Endodermal cell (in vitro differentiated cells): ENCODE data around the gene ZC3H12C. TPM values are rescaled to one million over a fixed set of nuclear protein-coding genes. Genes with fewer than 3 reads are reported as not detected.
A peak's percentile ranks its signal among the peaks of the same experiment; 100 is the strongest.

ENCODE experiments used
- DNase-seq: peaks from one replicate; pipeline ENCODE4 v3.0.0-alpha.2; 2017
- H3K27ac ChIP-seq: 2 replicates; pipeline ENCODE4 v1.5.1; 2013; ENCODE audit warnings: mild to moderate bottlenecking, low read depth, low read length, moderate library complexity
- H3K27me3 ChIP-seq: 2 replicates; pipeline ENCODE4 v1.6.1; 2013; ENCODE audit warnings: mild to moderate bottlenecking, low read length, moderate library complexity; ENCODE audit not compliant: insufficient read depth, control insufficient read depth, poor library complexity, severe bottlenecking
- H3K36me3 ChIP-seq: 2 replicates; pipeline ENCODE4 v1.7.0; 2013; ENCODE audit warnings: mild to moderate bottlenecking, low read length, moderate library complexity; ENCODE audit not compliant: control insufficient read depth, insufficient read depth
- H3K4me1 ChIP-seq: one replicate; pipeline ENCODE4 v1.7.0; 2013; ENCODE audit warnings: low read length; ENCODE audit not compliant: control insufficient read depth, insufficient read depth
- H3K4me3 ChIP-seq: 2 replicates; pipeline ENCODE4 v1.5.1; 2013; ENCODE audit warnings: mild to moderate bottlenecking, low read length, moderate library complexity
- H3K9ac ChIP-seq: 2 replicates; pipeline ENCODE4 v1.6.1; 2013; ENCODE audit warnings: mild to moderate bottlenecking, low read length, moderate library complexity; ENCODE audit not compliant: poor library complexity, severe bottlenecking; ENCODE audit errors: extremely low read depth
- H3K9me3 ChIP-seq: 2 replicates; pipeline ENCODE4 v1.6.1; 2013; ENCODE audit warnings: mild to moderate bottlenecking, low read length, moderate library complexity; ENCODE audit not compliant: control insufficient read depth
- H3K27ac Mint-ChIP-seq: 2 replicates; pipeline ENCODE4 v1.8.0; 2020; ENCODE audit warnings: mixed read lengths
- H3K27me3 Mint-ChIP-seq: 2 replicates; pipeline ENCODE4 v1.8.0; 2021; ENCODE audit warnings: mild to moderate bottlenecking, mixed read lengths; ENCODE audit not compliant: insufficient read depth
- H3K36me3 Mint-ChIP-seq: 2 replicates; pipeline ENCODE4 v1.8.0; 2020; ENCODE audit warnings: low read depth, mixed read lengths
- H3K4me1 Mint-ChIP-seq: 2 replicates; pipeline ENCODE4 v1.8.0; 2020; ENCODE audit warnings: mixed read lengths
- H3K4me3 Mint-ChIP-seq: 2 replicates; pipeline ENCODE4 v1.8.0; 2020; ENCODE audit warnings: mild to moderate bottlenecking, moderate library complexity, mixed read lengths
- H3K9me3 Mint-ChIP-seq: 2 replicates; pipeline ENCODE4 v1.8.0; 2020; ENCODE audit warnings: mild to moderate bottlenecking, mixed read lengths
- WGBS, 2 experiments: methylation state at CpG; one replicate each; pipeline versions ENCODE4 v1.1.5 to v1.1.7; 2013; ENCODE audit warnings: missing lambda C conversion rate in 2 of 2, mixed read lengths in 1 of 2; ENCODE audit not compliant: insufficient coverage in 1 of 2, insufficient read length in 1 of 2; 5-methylcytosine and 5-hydroxymethylcytosine counted together
- total RNA-seq, 2 donors: library from RNA; stranded (reverse); fragmentation: NEBNext Ultra II Directional in 1 of 2; extraction: Animal tissue kit (Norgen Biotek cat#: 25700) in 1 of 2; gene quantifications; 2 replicates in 1 of 2; 3 replicates in 1 of 2; pipeline ENCODE4 v1.2.1, GENCODE V29; 2021
- TF ChIP-seq, protein P1 (sequence below): fragments of 200-600 bp; sonication (generic); conservative IDR thresholded peaks from 2 replicates; pipeline ENCODE4 v1.5.0; 2021; ENCODE audit warnings: antibody characterized with exemption, mild to moderate bottlenecking

ZC3H12C gene
- total RNA-seq, 2 donors from 2014 or later = 4.1 to 5.6 TPM

DNA sequence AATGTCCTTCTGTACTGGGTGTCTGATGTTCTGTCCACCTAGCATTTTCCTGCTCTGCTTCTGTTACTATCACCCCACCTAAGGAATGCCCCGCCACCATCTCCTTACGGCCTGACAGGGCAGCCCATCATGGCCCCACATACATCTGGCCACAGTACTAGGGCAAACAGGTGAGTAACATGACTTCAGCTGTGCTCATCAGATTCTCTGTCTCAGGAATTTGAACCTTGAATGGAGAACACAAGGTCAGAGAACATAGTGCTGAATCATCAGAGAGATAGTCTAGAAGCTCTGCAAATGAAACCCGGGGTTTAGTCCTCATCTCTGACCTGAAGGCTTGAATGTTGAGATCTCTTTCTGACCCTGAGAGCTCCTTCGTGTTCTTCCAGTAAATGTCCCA, 32.4 kb downstream of the ZC3H12C start:
- Histone ChIP-seq H3K27me3 (no peaks in the 10 kb centered on the region), H3K36me3 (no peaks in the 10 kb centered on the region), H3K27ac (no peak overlapping the region), H3K4me1 (peaks cover 14% of the 10 kb centered on the region), H3K4me3 (no peak overlapping the region), H3K9me3 (no peaks in the 10 kb centered on the region), H3K9ac (no peak overlapping the region)
- H3K4me1 Mint-ChIP-seq = peaks cover 34% of the 10 kb centered on the region
- H3K27ac Mint-ChIP-seq = no peak overlapping the region
- H3K9me3 Mint-ChIP-seq = peaks cover 2% of the 10 kb centered on the region
- H3K36me3 Mint-ChIP-seq = peaks cover 2% of the 10 kb centered on the region
- TF ChIP-seq, protein P1, sequence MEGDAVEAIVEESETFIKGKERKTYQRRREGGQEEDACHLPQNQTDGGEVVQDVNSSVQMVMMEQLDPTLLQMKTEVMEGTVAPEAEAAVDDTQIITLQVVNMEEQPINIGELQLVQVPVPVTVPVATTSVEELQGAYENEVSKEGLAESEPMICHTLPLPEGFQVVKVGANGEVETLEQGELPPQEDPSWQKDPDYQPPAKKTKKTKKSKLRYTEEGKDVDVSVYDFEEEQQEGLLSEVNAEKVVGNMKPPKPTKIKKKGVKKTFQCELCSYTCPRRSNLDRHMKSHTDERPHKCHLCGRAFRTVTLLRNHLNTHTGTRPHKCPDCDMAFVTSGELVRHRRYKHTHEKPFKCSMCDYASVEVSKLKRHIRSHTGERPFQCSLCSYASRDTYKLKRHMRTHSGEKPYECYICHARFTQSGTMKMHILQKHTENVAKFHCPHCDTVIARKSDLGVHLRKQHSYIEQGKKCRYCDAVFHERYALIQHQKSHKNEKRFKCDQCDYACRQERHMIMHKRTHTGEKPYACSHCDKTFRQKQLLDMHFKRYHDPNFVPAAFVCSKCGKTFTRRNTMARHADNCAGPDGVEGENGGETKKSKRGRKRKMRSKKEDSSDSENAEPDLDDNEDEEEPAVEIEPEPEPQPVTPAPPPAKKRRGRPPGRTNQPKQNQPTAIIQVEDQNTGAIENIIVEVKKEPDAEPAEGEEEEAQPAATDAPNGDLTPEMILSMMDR = no peak
- H3K4me3 Mint-ChIP-seq = no peak overlapping the region
- 98 to 100% methylated on average over 1 to 4 of the region's 4 CpGs for WGBS, 2 experiments
- DNase-seq = no peak
- H3K27me3 Mint-ChIP-seq = peaks cover 6% of the 10 kb centered on the region

DNA sequence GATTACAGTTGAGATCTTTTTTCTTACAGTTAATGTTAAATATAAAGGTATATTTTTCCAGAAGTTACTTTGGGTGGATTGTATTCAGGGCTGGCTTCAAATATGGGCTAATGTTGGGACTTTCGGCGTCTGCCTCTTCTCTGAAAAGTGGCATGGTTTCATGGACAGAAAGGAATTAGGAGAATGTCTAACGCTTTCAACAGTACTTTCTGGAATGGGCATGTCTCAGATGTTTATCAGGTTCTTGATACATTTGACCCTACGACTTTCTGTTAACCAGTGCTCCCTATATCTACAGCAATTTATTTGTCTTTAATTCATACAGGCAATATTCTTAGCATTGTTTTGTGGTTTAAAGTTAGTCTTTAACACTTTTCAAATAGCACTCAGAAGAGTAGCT, 33.7 kb downstream of the ZC3H12C start:
- no peaks in the 10 kb centered on the region for H3K27me3 ChIP-seq
- DNase-seq = no peak
- Mint-ChIP-seq H3K4me3 (no peak overlapping the region), H3K27me3 (peaks cover 6% of the 10 kb centered on the region), H3K9me3 (peaks cover 2% of the 10 kb centered on the region), H3K36me3 (peaks cover 2% of the 10 kb centered on the region), H3K4me1 (peaks cover 44% of the 10 kb centered on the region), H3K27ac (no peak overlapping the region)
- no peaks in the 10 kb centered on the region for H3K36me3 ChIP-seq
- WGBS, 2 experiments = 85 to 95% methylated on average over 4 of the region's 4 CpGs
- TF ChIP-seq, protein P1 = no peak
- no peak overlapping the region for H3K9ac ChIP-seq
- peaks cover 14% of the 10 kb centered on the region for H3K4me1 ChIP-seq
- H3K4me3 ChIP-seq = no peak overlapping the region
- no peaks in the 10 kb centered on the region for H3K9me3 ChIP-seq
- H3K27ac ChIP-seq = no peak overlapping the region

DNA sequence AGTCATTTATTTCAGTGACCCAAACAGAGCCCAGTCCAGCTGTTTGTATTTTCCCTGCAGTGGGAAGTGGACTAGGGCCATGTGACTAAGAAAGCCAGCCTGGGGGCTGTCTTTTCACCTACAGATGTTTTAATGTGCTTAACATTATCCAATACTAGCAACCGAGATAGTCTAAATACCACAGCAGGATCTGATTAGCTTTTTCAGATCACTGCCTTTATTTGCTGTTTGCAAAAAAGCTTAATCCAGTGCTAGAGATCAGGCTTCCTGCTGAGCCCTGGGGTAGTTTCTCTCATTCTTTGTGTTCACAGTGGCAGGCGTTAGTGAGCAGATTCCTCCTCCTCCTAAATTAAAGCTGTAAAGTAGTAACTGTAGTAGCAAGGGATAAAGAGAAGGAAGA, 35.0 kb downstream of the ZC3H12C start:
- WGBS, 2 experiments = 0% methylated on average over 1 to 2 of the region's 2 CpGs
- peak overlapping the region; percentile 25 for H3K4me3 Mint-ChIP-seq

More for the DNA sequence above, 35.0 kb downstream of the ZC3H12C start:
- H3K36me3 ChIP-seq = no peaks in the 10 kb centered on the region
- H3K27ac Mint-ChIP-seq = peak overlapping the region; percentile 32
- H3K4me3 ChIP-seq = peak overlapping the region; percentile 46
- H3K4me1 Mint-ChIP-seq = peaks cover 44% of the 10 kb centered on the region
- no peaks in the 10 kb centered on the region for H3K9me3 ChIP-seq
- no peaks in the 10 kb centered on the region for H3K27me3 ChIP-seq
- H3K27ac ChIP-seq = peak overlapping the region; percentile 90
- peak; percentile 85 for DNase-seq
- TF ChIP-seq, protein P1 = no peak
- H3K4me1 ChIP-seq = peaks cover 14% of the 10 kb centered on the region
- peaks cover 2% of the 10 kb centered on the region for H3K36me3 Mint-ChIP-seq
- H3K9me3 Mint-ChIP-seq = peaks cover 2% of the 10 kb centered on the region
- H3K27me3 Mint-ChIP-seq = peaks cover 6% of the 10 kb centered on the region
- no peak overlapping the region for H3K9ac ChIP-seq
